KMS-11 (cell line): Measurements from ENCODE around the gene PISD.
"Not testable (repeated sequence)": the region's sequence is repeated elsewhere in the genome, so short reads cannot be mapped to it uniquely, and the experiment has no call there.

Experiments used
- H2AFZ ChIP-seq: fragments of 200-600 bp; sonication (generic); 2 replicates; pipeline ENCODE4 v1.6.1; 2016; ENCODE audit warnings: antibody characterized with exemption, mixed run types, low read depth
- H3K27ac ChIP-seq: fragments of 200-600 bp; sonication (generic); 2 replicates; pipeline ENCODE4 v1.6.1; 2016; ENCODE audit warnings: mild to moderate bottlenecking, mixed run types
- H3K27me3 ChIP-seq: fragments of 200-600 bp; sonication (generic); 2 replicates; pipeline ENCODE4 v1.6.1; 2017; ENCODE audit warnings: mild to moderate bottlenecking, low read depth, mixed run types, moderate library complexity; ENCODE audit not compliant: insufficient read depth
- H3K36me3 ChIP-seq: fragments of 200-600 bp; sonication (generic); 2 replicates; pipeline ENCODE4 v1.6.1; 2017; ENCODE audit warnings: mild to moderate bottlenecking, mixed run types; ENCODE audit not compliant: insufficient read depth
- H3K4me1 ChIP-seq: fragments of 200-600 bp; sonication (generic); 2 replicates; pipeline ENCODE4 v1.6.1; 2016; ENCODE audit warnings: mild to moderate bottlenecking, low read depth, mixed run types; ENCODE audit not compliant: poor library complexity, severe bottlenecking
- H3K4me2 ChIP-seq: fragments of 200-600 bp; sonication (generic); 2 replicates; pipeline ENCODE4 v1.7.0; 2016; ENCODE audit warnings: mild to moderate bottlenecking, mixed run types
- H3K4me3 ChIP-seq: fragments of 200-600 bp; sonication (generic); IDR thresholded peaks from 2 replicates; pipeline ENCODE4 v1.6.1; 2017; ENCODE audit warnings: low read depth, low read length, mixed read lengths; ENCODE audit not compliant: insufficient read depth
- H3K79me2 ChIP-seq: fragments of 200-600 bp; sonication (generic); 2 replicates; pipeline ENCODE4 v1.6.1; 2016; ENCODE audit warnings: low read depth, mixed run types; ENCODE audit not compliant: insufficient read depth
- H3K9ac ChIP-seq: fragments of 200-600 bp; sonication (generic); 2 replicates; pipeline ENCODE4 v1.6.1; 2016; ENCODE audit warnings: mild to moderate bottlenecking, mixed run types
- H4K20me1 ChIP-seq: fragments of 200-600 bp; sonication (generic); 2 replicates; pipeline ENCODE4 v1.6.1; 2016; ENCODE audit warnings: mild to moderate bottlenecking, mixed run types; ENCODE audit not compliant: insufficient read depth
- CTCF ChIP-seq: fragments of 200-600 bp; sonication (generic); conservative IDR thresholded peaks from 2 replicates; pipeline ENCODE4 v1.6.1; 2017; ENCODE audit warnings: low read depth, mild to moderate bottlenecking, antibody characterized with exemption, low read length, moderate library complexity, mixed read lengths

The PISD gene

GRCh38 chr22:31681349-31682345 is 19.6 kb upstream of the PISD start:
- H3K36me3 ChIP-seq = no peaks in the 10 kb centered on the region
- H3K79me2 ChIP-seq = no peaks in the 10 kb centered on the region
- no peaks in the 10 kb centered on the region for H3K4me1 ChIP-seq
- H3K27me3 ChIP-seq = no peaks in the 10 kb centered on the region
- TF ChIP-seq CTCF = no peak
- H3K9ac ChIP-seq = no peak overlapping the region
- H2AFZ ChIP-seq = no peak overlapping the region
- no peak overlapping the region for H3K4me2 ChIP-seq
- no peak overlapping the region for H3K27ac ChIP-seq
- no peak overlapping the region for H3K4me3 ChIP-seq
- H4K20me1 ChIP-seq = no peaks in the 10 kb centered on the region

DNA sequence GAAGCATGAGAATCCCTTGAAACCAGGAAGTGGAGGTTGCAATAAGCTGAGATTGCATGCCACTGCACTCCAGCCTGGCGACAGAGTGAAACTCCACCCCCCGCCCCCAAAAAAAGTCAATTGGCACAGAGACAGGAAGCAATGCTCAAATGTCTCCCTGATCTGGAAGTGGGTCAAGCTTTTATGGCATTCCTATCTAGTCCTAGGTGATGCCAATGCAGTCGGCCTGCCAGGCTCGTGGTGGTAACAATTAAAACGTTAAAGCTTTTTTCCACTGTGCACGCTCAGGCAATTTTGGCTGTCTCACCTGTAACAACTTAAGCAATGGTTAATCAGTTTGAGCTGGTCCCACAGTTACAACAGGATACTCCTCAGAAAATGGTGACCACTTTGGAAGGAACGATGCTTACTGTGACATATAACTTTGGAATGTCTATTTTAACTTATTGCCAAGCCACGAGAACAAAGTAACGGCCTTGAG is 18.9 kb upstream of the PISD start:
- Histone ChIP-seq H3K9ac (no peak overlapping the region), H3K27me3 (no peaks in the 10 kb centered on the region)

DNA sequence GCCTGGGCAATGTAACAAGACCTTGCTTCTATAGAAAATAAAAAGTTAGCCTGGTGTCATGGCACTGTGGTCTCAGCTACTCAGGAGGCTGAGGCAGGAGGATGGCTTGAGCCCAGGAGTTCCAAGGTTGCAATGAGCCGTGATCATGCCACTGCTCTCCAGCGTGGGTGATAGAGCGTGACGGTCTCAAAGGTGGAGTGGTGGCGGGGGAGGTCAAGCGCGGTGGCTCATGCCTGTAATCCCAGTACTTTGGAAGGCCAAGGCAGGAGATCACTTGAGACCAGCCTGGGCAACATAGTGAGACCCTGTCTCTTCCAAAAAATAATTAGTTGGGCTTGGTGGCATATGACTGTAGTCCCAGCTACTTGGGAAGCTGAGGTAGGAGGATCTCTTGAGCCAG is 16.7 kb upstream of the PISD start:
- Histone ChIP-seq H3K79me2 (no peaks in the 10 kb centered on the region), H3K36me3 (no peaks in the 10 kb centered on the region), H3K4me1 (no peaks in the 10 kb centered on the region), H3K27me3 (no peaks in the 10 kb centered on the region), H3K4me2 (no peak overlapping the region), H3K27ac (no peak overlapping the region), H3K9ac (no peak overlapping the region), H4K20me1 (no peaks in the 10 kb centered on the region), H3K4me3 (no peak overlapping the region), H2AFZ (no peak overlapping the region)
- no peak for TF ChIP-seq CTCF

More for the DNA sequence above, 18.9 kb upstream of the PISD start:
- TF ChIP-seq CTCF = no peak
- no peak overlapping the region for H2AFZ ChIP-seq
- no peaks in the 10 kb centered on the region for H3K79me2 ChIP-seq
- no peaks in the 10 kb centered on the region for H4K20me1 ChIP-seq
- no peak overlapping the region for H3K4me3 ChIP-seq
- no peak overlapping the region for H3K27ac ChIP-seq
- no peaks in the 10 kb centered on the region for H3K4me1 ChIP-seq
- H3K4me2 ChIP-seq = no peak overlapping the region
- no peaks in the 10 kb centered on the region for H3K36me3 ChIP-seq

- Histone ChIP-seq H3K4me2 (no peak overlapping the region), H2AFZ (no peak overlapping the region)
Observed at GRCh38 chr22:31676700-31677099, 14.7 kb upstream of the PISD start.

DNA sequence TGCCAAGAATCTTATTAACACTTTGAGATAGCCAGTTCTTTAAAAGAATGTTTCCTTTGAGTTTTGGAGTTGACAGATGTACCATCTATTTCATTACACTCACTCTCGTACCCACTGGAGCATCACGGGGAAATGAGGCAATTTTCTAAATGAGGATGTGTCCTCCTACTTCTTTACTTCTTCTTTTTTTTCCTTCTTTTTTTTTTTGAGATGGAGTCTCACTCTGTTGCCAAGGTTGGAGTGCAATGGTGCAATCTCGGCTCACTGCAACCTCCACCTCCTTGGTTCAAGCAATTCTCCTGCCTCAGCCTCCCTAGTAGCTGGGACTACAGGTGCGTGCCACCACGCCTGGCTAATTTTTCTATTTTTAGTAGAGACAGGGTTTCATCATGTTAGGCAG is 12.2 kb upstream of the PISD start:
- H3K27ac ChIP-seq, H2AFZ ChIP-seq, H3K4me2 ChIP-seq, H3K27me3 ChIP-seq, H3K79me2 ChIP-seq, H4K20me1 ChIP-seq, H3K4me3 ChIP-seq, H3K36me3 ChIP-seq, H3K4me1 ChIP-seq, H3K9ac ChIP-seq: not testable (repeated sequence)

More at GRCh38 chr22:31676700-31677099, 14.7 kb upstream of the PISD start:
- H3K27ac ChIP-seq = no peak overlapping the region
- no peaks in the 10 kb centered on the region for H3K4me1 ChIP-seq
- H3K27me3 ChIP-seq = no peaks in the 10 kb centered on the region
- no peak overlapping the region for H3K9ac ChIP-seq
- H3K4me3 ChIP-seq = no peak overlapping the region
- no peak for TF ChIP-seq CTCF
- H3K36me3 ChIP-seq = no peaks in the 10 kb centered on the region
- no peaks in the 10 kb centered on the region for H4K20me1 ChIP-seq
- H3K79me2 ChIP-seq = no peaks in the 10 kb centered on the region

- H3K4me1 ChIP-seq, H3K4me3 ChIP-seq, H3K36me3 ChIP-seq, H3K4me2 ChIP-seq, H4K20me1 ChIP-seq, H3K9ac ChIP-seq, H3K27me3 ChIP-seq, H3K79me2 ChIP-seq, H3K27ac ChIP-seq, H2AFZ ChIP-seq: not testable (repeated sequence)
Observed at GRCh38 chr22:31668849-31669248, 6.8 kb upstream of the PISD start.
